DND-41 (cell line): ENCODE data around the gene RALA.

Experiments
- ATAC-seq: fragments of 200-7000 bp; cut with Tn5 transposase; 3 replicates; pipeline ENCODE4 v1.9.1; 2021; ENCODE audit warnings: low read depth; ENCODE audit not compliant: insufficient read depth
- DNase-seq: peaks from one replicate; pipeline ENCODE4 v3.0.0-alpha.2; 2020
- H2AFZ ChIP-seq: 2 replicates; pipeline ENCODE4 v1.6.0; 2012; ENCODE audit warnings: low read depth, low read length
- H3K27ac ChIP-seq: 2 replicates; pipeline ENCODE4 v1.5.1; 2012; ENCODE audit warnings: low read length, inconsistent platforms
- H3K27me3 ChIP-seq: fragments of 200-600 bp; sonication (generic); 2 replicates; pipeline ENCODE4 v1.6.0; 2012; ENCODE audit warnings: low read length, mild to moderate bottlenecking, inconsistent platforms; ENCODE audit not compliant: insufficient read depth, poor library complexity
- H3K36me3 ChIP-seq: 2 replicates; pipeline ENCODE4 v1.5.1; 2012; ENCODE audit warnings: low read length, inconsistent platforms; ENCODE audit not compliant: insufficient read depth
- H3K4me1 ChIP-seq: 2 replicates; pipeline ENCODE4 v1.5.1; 2012; ENCODE audit warnings: mild to moderate bottlenecking, low read length; ENCODE audit not compliant: insufficient read depth
- H3K4me2 ChIP-seq: 2 replicates; pipeline ENCODE4 v1.6.0; 2012; ENCODE audit warnings: mild to moderate bottlenecking, moderate library complexity, low read length, inconsistent platforms; ENCODE audit not compliant: insufficient read depth
- H3K4me3 ChIP-seq, 2 experiments: fragments of 200-600 bp in 1 of 2; shearing (Covaris generic) in 1 of 2; 2 replicates each; pipeline ENCODE4 v1.5.1; 2012 to 2016; ENCODE audit warnings: inconsistent platforms in 2 of 2, low read length in 2 of 2, mild to moderate bottlenecking in 2 of 2, low read depth in 1 of 2, moderate library complexity in 1 of 2
- H3K79me2 ChIP-seq: 2 replicates; pipeline ENCODE4 v1.6.0; 2012; ENCODE audit warnings: low read length, inconsistent platforms; ENCODE audit not compliant: insufficient read depth
- H3K9ac ChIP-seq: 2 replicates; pipeline ENCODE4 v1.6.0; 2012; ENCODE audit warnings: low read depth, mild to moderate bottlenecking, inconsistent platforms, low read length, moderate library complexity
- H3K9me3 ChIP-seq: 2 replicates; pipeline ENCODE4 v1.5.1; 2012; ENCODE audit warnings: low read length, moderate library complexity, mild to moderate bottlenecking, inconsistent platforms; ENCODE audit not compliant: insufficient read depth, severe bottlenecking
- H4K20me1 ChIP-seq: 2 replicates; pipeline ENCODE4 v1.6.0; 2012; ENCODE audit warnings: low read length; ENCODE audit not compliant: insufficient read depth
- EZH2 ChIP-seq: IDR thresholded peaks from 3 replicates; pipeline ENCODE4 v1.6.1; 2012; ENCODE audit warnings: borderline replicate concordance, low read depth, mild to moderate bottlenecking, moderate library complexity, low read length, inconsistent platforms; ENCODE audit not compliant: severe bottlenecking
- TF ChIP-seq, protein P1 (sequence below): IDR thresholded peaks from 2 replicates; pipeline ENCODE4 v1.5.1; 2012; ENCODE audit warnings: borderline replicate concordance, low read length, moderate library complexity, mild to moderate bottlenecking; ENCODE audit not compliant: poor library complexity, severe bottlenecking; ENCODE audit errors: extremely low read depth

RALA gene

DNA sequence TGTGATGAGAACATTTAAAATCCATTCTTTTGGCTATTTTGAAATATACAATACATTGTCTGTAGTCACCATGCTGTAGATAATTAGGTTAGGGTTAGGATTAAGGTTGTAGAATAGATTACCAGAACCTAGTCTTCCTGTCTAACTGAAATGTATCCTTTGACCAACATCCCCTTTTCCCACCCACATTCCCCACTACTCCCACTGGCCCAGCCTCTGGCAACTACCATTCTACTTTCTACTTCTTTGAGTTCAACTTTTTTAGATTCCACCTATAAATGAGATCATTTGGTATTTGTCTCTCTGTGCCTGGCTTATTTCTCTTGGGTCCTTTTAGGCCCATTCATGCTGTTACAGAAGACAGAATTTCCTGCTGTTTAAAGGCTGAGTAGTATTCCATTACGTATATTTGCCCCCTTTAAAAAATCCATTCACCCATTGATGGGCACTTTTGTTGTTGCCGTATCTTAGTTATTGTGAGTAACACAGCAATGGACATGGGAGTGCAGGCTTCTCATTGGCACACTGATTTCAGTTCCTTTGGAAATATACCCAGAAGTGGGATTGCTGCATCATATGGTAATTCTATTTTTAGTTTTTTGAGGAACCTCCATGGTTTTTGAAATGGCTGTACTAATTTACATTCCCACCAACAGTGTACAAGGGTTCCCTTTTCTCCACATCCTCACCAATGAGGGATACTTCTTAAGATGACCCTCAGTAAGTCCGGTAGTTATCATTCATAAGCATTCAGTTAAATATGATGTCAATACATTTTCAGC lies 104.0 kb downstream of the RALA start:
- Histone ChIP-seq H3K4me3 (no peak overlapping the region), H3K9ac (no peak overlapping the region), H3K36me3 (no peaks in the 10 kb centered on the region), H3K79me2 (no peaks in the 10 kb centered on the region), H3K27ac (no peak overlapping the region), H2AFZ (no peak overlapping the region), H4K20me1 (no peaks in the 10 kb centered on the region), H3K9me3 (no peaks in the 10 kb centered on the region), H3K27me3 (no peaks in the 10 kb centered on the region), H3K4me1 (peaks cover 1% of the 10 kb centered on the region; the same call in 1 of the 2 replicates), H3K4me2 (no peak overlapping the region)
- TF ChIP-seq EZH2 = no peak
- TF ChIP-seq, protein P1, sequence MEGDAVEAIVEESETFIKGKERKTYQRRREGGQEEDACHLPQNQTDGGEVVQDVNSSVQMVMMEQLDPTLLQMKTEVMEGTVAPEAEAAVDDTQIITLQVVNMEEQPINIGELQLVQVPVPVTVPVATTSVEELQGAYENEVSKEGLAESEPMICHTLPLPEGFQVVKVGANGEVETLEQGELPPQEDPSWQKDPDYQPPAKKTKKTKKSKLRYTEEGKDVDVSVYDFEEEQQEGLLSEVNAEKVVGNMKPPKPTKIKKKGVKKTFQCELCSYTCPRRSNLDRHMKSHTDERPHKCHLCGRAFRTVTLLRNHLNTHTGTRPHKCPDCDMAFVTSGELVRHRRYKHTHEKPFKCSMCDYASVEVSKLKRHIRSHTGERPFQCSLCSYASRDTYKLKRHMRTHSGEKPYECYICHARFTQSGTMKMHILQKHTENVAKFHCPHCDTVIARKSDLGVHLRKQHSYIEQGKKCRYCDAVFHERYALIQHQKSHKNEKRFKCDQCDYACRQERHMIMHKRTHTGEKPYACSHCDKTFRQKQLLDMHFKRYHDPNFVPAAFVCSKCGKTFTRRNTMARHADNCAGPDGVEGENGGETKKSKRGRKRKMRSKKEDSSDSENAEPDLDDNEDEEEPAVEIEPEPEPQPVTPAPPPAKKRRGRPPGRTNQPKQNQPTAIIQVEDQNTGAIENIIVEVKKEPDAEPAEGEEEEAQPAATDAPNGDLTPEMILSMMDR = no peak
- ATAC-seq (no peak), DNase-seq (no peak)

DNA sequence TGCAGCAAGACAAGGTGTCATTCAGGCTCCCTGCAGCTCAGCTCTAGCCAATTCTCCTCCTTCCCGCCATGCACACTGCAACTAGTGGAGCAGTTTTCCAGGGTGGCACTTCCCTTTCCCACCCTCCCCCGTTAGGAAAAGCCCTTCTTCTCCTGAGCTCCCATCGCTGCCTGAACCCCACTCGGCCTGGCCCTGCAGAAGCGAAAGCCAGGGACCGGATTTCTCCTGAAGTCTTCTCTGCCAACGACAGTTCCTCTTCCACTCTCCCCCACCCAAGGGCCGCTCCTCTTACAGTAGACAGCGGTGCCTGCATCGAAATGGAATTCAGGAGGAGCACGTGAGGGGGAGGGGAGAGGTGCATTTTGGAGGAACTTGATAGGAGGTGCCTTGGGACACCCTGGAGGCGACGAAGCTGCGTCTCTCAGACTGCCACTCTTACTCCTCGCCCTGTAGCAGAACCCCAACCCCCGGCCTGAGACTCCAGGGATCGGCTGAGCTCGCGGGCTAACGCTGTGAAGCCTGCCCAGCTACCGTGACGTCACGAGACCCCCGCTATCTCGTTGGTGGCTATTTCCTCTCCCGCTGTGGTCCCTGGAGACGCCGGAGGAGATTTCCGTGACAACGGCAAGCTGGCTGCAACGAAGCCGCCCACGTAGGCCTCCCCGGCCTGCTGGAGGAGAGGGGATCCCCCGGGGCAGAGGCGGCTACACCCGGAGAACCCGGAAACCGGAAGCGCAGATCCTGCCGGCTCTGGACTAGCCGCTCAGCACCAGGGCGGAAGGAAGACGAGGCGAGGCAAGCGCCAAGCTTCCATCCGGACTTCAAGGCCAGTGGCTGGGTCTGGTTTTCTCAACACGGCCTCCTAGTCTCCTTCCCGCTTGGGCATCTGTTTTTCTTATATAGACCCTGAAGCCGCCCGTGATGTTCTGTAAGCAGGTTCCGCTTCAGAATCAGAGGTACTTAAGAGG lies 109.7 kb downstream of the RALA start:
- Histone ChIP-seq H4K20me1 (no peaks in the 10 kb centered on the region), H3K27ac (peak overlapping the region; percentile 71)

DNA sequence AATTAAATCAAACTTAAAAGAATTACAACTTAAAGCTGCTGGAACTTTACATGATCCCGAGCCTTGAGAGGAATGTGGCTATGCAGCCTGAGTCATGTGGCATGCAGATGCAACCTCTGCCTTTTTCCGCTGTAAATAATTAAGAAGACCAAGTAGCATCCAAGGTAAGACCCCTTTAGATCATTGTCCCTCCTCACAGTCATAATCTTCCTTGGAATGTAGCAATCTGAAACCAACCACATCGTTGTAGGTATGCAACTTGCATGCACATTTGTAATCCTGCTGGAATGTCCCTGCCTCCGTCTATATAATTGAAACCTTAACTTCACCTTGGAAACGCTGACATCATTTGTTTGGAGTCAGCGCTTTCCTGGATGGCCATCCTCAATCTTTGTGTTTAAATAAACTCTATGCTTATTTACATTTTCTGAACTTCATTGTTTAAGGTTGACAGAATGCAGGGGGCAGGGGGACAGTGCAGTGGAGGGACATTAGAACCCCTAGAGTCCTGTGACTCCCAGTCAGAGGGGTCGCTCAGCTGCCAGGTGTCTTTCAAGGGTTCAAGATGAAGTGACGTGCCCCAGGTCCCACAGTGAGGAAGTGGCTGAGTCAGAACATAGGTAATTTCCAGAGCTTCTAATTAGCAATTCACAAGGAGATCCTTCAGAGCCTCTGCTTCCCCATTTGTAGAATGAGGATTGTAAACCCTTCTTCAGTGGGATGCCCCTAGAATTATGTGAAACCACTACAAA lies 110.7 kb downstream of the RALA start:
- Histone ChIP-seq H2AFZ (peak overlapping the region; percentile 96), H3K27me3 (no peaks in the 10 kb centered on the region), H3K4me1 (peaks cover 37% of the 10 kb centered on the region), H3K36me3 (no peaks in the 10 kb centered on the region), H3K4me3 (peak overlapping the region; percentile 35 to 63), H3K9me3 (no peaks in the 10 kb centered on the region), H3K9ac (peak overlapping the region; percentile 65), H3K27ac (peak overlapping the region; percentile 71), H3K4me2 (peak overlapping the region; percentile 72), H4K20me1 (no peaks in the 10 kb centered on the region), H3K79me2 (peaks cover 22% of the 10 kb centered on the region)
- no peak for ATAC-seq
- no peak for DNase-seq
- TF ChIP-seq, protein P1 = no peak
- TF ChIP-seq EZH2 = no peak

More for the DNA sequence above, 109.7 kb downstream of the RALA start:
- H3K79me2 ChIP-seq = peaks cover 22% of the 10 kb centered on the region
- H3K4me1 ChIP-seq = peaks cover 37% of the 10 kb centered on the region
- no peaks in the 10 kb centered on the region for H3K9me3 ChIP-seq
- no peaks in the 10 kb centered on the region for H3K27me3 ChIP-seq
- H3K4me3 ChIP-seq = peak overlapping the region; percentile 35 to 63
- peak overlapping the region; percentile 72 for H3K4me2 ChIP-seq
- H3K9ac ChIP-seq = peak overlapping the region; percentile 65
- peak overlapping the region; percentile 96 for H2AFZ ChIP-seq
- H3K36me3 ChIP-seq = no peaks in the 10 kb centered on the region
- DNase-seq (peak; percentile 96), ATAC-seq (peak; percentile 93)
- TF ChIP-seq, protein P1 = no peak
- TF ChIP-seq EZH2 = no peak
